ENCODE data around the gene RAPGEF2. TPM values are rescaled to one million over a fixed set of nuclear protein-coding genes. Genes with fewer than 3 reads are reported as not detected.

The RAPGEF2 gene
- polyA plus RNA-seq, 1 donor (not counting 4 experiments of a cell fraction or from before 2014, with no cell fraction given) = 23.8 TPM

DNA sequence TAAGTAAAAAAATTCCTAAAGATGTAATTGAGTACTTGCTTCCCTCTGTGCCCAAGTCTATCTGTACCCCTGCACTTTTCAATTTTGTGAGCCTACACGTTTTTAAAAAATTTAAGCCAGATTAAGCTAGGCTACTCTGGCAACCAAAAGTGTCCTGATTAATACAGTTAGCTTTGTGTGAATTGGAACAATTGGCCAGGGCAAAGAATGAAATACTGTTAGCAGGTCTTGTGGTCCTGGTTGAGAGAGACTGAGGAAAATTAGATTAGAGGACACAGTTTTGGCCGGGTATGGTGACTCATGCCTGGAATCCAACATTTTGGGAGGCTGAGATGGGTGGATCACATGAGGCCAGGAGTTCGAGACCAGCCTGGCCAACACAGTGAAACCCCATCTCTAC is 293.3 kb downstream of the RAPGEF2 start:
- Histone ChIP-seq H3K4me1 (ENCODE audit: control insufficient read depth, extremely low read depth, insufficient read depth, low read length) (peaks cover 14% of the 10 kb centered on the region), H3K4me3 (ENCODE audit: control insufficient read depth in 2 of 3, extremely low read depth in 1 of 3, insufficient read depth in 2 of 3, low read depth in 1 of 3, low read length in 3 of 3) (no peak overlapping the region), H3K9me3 (ENCODE audit: control insufficient read depth, low read depth, low read length) (no peaks in the 10 kb centered on the region), H3K27me3 (ENCODE audit: control insufficient read depth, extremely low read depth, insufficient read depth, low read length) (no peaks in the 10 kb centered on the region), H3K27ac (ENCODE audit: control insufficient read depth, insufficient read depth, low read length) (no peak overlapping the region), H3K4me2 (ENCODE audit: control insufficient read depth, extremely low read depth, insufficient read depth, low read depth, low read length) (no peak overlapping the region), H3K9me1 (ENCODE audit: control insufficient read depth, extremely low read depth, insufficient read depth, low read length) (no peaks in the 10 kb centered on the region), H2AFZ (ENCODE audit: control insufficient read depth, low read length) (no peak overlapping the region), H3K9ac (ENCODE audit: control insufficient read depth, extremely low read depth, insufficient read depth, low read length) (no peak overlapping the region), H4K20me1 (ENCODE audit: control insufficient read depth, extremely low read depth, insufficient read depth, low read length) (no peaks in the 10 kb centered on the region), H3K36me3 (ENCODE audit: control insufficient read depth in 2 of 2, extremely low read depth in 1 of 2, insufficient read depth in 2 of 2, low read length in 2 of 2) (no peaks in the 10 kb centered on the region), H3K79me2 (ENCODE audit: control insufficient read depth, insufficient read depth, low read length) (no peaks in the 10 kb centered on the region)
- no peak for FAIRE-seq
- dilution Hi-C loops (cut with MboI; ENCODE audit: extremely low pct_ligation_motif_present, low sequenced_read_pairs) = no loop called here
- TF ChIP-seq, protein P1, sequence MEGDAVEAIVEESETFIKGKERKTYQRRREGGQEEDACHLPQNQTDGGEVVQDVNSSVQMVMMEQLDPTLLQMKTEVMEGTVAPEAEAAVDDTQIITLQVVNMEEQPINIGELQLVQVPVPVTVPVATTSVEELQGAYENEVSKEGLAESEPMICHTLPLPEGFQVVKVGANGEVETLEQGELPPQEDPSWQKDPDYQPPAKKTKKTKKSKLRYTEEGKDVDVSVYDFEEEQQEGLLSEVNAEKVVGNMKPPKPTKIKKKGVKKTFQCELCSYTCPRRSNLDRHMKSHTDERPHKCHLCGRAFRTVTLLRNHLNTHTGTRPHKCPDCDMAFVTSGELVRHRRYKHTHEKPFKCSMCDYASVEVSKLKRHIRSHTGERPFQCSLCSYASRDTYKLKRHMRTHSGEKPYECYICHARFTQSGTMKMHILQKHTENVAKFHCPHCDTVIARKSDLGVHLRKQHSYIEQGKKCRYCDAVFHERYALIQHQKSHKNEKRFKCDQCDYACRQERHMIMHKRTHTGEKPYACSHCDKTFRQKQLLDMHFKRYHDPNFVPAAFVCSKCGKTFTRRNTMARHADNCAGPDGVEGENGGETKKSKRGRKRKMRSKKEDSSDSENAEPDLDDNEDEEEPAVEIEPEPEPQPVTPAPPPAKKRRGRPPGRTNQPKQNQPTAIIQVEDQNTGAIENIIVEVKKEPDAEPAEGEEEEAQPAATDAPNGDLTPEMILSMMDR (optimal IDR thresholded peaks at IDR 0.05 in 1 of 3, IDR thresholded peaks at IDR 0.05 in 1 of 3, conservative IDR thresholded peaks at IDR 0.05 in 1 of 3; ENCODE audit: extremely low read depth in 1 of 3, insufficient read depth in 2 of 3, low read length in 3 of 3) = no peak
- TF ChIP-seq EZH2 (IDR thresholded peaks at IDR 0.05; ENCODE audit: low read length) = no peak
- DNase-seq (ENCODE audit: low read depth, low spot score) = no peak

- H3K9me3 ChIP-seq (ENCODE audit: control insufficient read depth, low read depth, low read length) = no peaks in the 10 kb centered on the region
- no peak overlapping the region for H3K4me2 ChIP-seq (ENCODE audit: control insufficient read depth, extremely low read depth, insufficient read depth, low read depth, low read length)
- TF ChIP-seq, protein P1 (optimal IDR thresholded peaks at IDR 0.05 in 1 of 3, IDR thresholded peaks at IDR 0.05 in 1 of 3, conservative IDR thresholded peaks at IDR 0.05 in 1 of 3; ENCODE audit: extremely low read depth in 1 of 3, insufficient read depth in 2 of 3, low read length in 3 of 3) = no peak
- no peak for TF ChIP-seq EZH2 (IDR thresholded peaks at IDR 0.05; ENCODE audit: low read length)
- H3K79me2 ChIP-seq (ENCODE audit: control insufficient read depth, insufficient read depth, low read length) = no peaks in the 10 kb centered on the region
- dilution Hi-C loops (cut with MboI; ENCODE audit: extremely low pct_ligation_motif_present, low sequenced_read_pairs) = no loop called here
- H3K36me3 ChIP-seq (ENCODE audit: control insufficient read depth in 2 of 2, extremely low read depth in 1 of 2, insufficient read depth in 2 of 2, low read length in 2 of 2) = no peaks in the 10 kb centered on the region
- no peaks in the 10 kb centered on the region for H3K9me1 ChIP-seq (ENCODE audit: control insufficient read depth, extremely low read depth, insufficient read depth, low read length)
- no peak overlapping the region for H3K4me3 ChIP-seq (ENCODE audit: control insufficient read depth in 2 of 3, extremely low read depth in 1 of 3, insufficient read depth in 2 of 3, low read depth in 1 of 3, low read length in 3 of 3)
- H4K20me1 ChIP-seq (ENCODE audit: control insufficient read depth, extremely low read depth, insufficient read depth, low read length) = no peaks in the 10 kb centered on the region
- H3K27ac ChIP-seq (ENCODE audit: control insufficient read depth, insufficient read depth, low read length) = no peak overlapping the region
- H2AFZ ChIP-seq (ENCODE audit: control insufficient read depth, low read length) = no peak overlapping the region
- peaks cover 21% of the 10 kb centered on the region for H3K4me1 ChIP-seq (ENCODE audit: control insufficient read depth, extremely low read depth, insufficient read depth, low read length)
- no peaks in the 10 kb centered on the region for H3K27me3 ChIP-seq (ENCODE audit: control insufficient read depth, extremely low read depth, insufficient read depth, low read length)
- H3K9ac ChIP-seq (ENCODE audit: control insufficient read depth, extremely low read depth, insufficient read depth, low read length) = no peak overlapping the region
- FAIRE-seq (no peak), DNase-seq (ENCODE audit: low read depth, low spot score) (no peak)
These were observed 295.4 kb downstream of the RAPGEF2 start for GRCh38 chr4:159398236-159398638.

Data from keratinocyte (primary cell).